ENCODE measurements around the gene MYCBP2. TPM values are rescaled to one million over a fixed set of nuclear protein-coding genes. Genes with fewer than 3 reads are reported as not detected.

MYCBP2 gene
- polyA plus RNA-seq, 1 of the 3 experiments (the other 2 are of a cell fraction), result 18.5 TPM

GRCh38 chr13:77267362-77267761 is 59.5 kb downstream of the MYCBP2 start:
- H3K36me3 ChIP-seq (replicated peaks in 1 of 2; ENCODE audit: control insufficient read depth in 1 of 2, insufficient read depth in 2 of 2, low read length in 1 of 2), result peaks cover 29 to 68% of the 10 kb centered on the region in 2 experiments
- peaks cover 9% of the 10 kb centered on the region for H3F3A ChIP-seq (replicated peaks; ENCODE audit: insufficient read depth)
- no peaks in the 10 kb centered on the region for H4K20me1 ChIP-seq (ENCODE audit: insufficient read depth)
- no peaks in the 10 kb centered on the region for H3K79me2 ChIP-seq (ENCODE audit: insufficient read depth)
- no peak overlapping the region for H3K9ac ChIP-seq
- H2AFZ ChIP-seq (ENCODE audit: low read depth), result no peak overlapping the region
- no peak overlapping the region; a peak in 1 of 4 replicates for H3K27ac ChIP-seq (ENCODE audit: low read depth in 2 of 2, low read length in 1 of 2)
- 65% methylated on average over 2 of the region's 2 CpGs for WGBS (ENCODE audit: low lambda C conversion rate)
- H3K27me3 ChIP-seq (ENCODE audit: insufficient read depth), result no peaks in the 10 kb centered on the region
- no peak overlapping the region for H3K4me3 ChIP-seq (ENCODE audit: low read depth in 2 of 2, low read length in 1 of 2)
- no peaks in the 10 kb centered on the region for H3K9me2 ChIP-seq
- no peak for DNase-seq
- CTCF ChIA-PET, result interaction anchor here (1.0 kb wide), 1 partner anchor 211 kb away, joined by 3 read pairs; no protein-coding TSS in a partner anchor
- no peak overlapping the region for H3K4me2 ChIP-seq
- POLR2A ChIA-PET, result no interaction called here
- no peaks in the 10 kb centered on the region; a peak in 1 of 4 replicates for H3K4me1 ChIP-seq (ENCODE audit: control insufficient read depth in 1 of 2, insufficient read depth in 2 of 2, low read depth in 1 of 2, low read length in 1 of 2)
- TF ChIP-seq JUND (IDR thresholded peaks at IDR 0.05), result no peak
- H3K9me3 ChIP-seq, result no peaks in the 10 kb centered on the region

DNA sequence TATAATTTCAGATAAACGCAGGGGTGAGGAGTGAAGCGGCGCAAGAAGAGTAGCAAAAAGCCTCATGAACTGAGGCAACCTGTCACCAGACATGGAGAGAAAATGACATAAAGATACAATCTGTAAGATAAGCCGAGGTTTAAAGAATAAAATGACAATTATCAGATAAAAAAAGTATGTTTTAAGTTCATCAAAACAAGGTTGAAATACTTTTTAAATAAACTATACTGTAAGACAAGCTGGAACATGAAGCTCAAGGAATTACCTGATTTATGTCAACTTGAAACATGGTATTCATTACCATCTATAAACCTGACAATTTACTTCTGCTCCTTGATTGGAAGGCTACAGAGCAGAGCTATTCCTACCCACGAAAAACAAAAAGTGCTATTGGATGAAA is 61.6 kb downstream of the MYCBP2 start:
- Histone ChIP-seq H2AFZ (ENCODE audit: low read depth) (no peak overlapping the region), H3K9me2 (no peaks in the 10 kb centered on the region), H3K36me3 (replicated peaks in 1 of 2; ENCODE audit: control insufficient read depth in 1 of 2, insufficient read depth in 2 of 2, low read length in 1 of 2) (peaks cover 40 to 76% of the 10 kb centered on the region in 2 experiments), H3K27me3 (ENCODE audit: insufficient read depth) (no peaks in the 10 kb centered on the region), H3K9me3 (no peaks in the 10 kb centered on the region), H3K9ac (no peak overlapping the region), H3K4me3 (ENCODE audit: low read depth in 2 of 2, low read length in 1 of 2) (no peak overlapping the region), H3K79me2 (ENCODE audit: insufficient read depth) (no peaks in the 10 kb centered on the region), H3F3A (replicated peaks; ENCODE audit: insufficient read depth) (peaks cover 4% of the 10 kb centered on the region), H3K4me1 (ENCODE audit: control insufficient read depth in 1 of 2, insufficient read depth in 2 of 2, low read depth in 1 of 2, low read length in 1 of 2) (no peaks in the 10 kb centered on the region; a peak in 1 of 4 replicates), H4K20me1 (ENCODE audit: insufficient read depth) (no peaks in the 10 kb centered on the region), H3K4me2 (no peak overlapping the region), H3K27ac (ENCODE audit: low read depth in 2 of 2, low read length in 1 of 2) (no peak overlapping the region; a peak in 1 of 4 replicates)
- TF ChIP-seq FOXM1 (IDR thresholded peaks at IDR 0.05; ENCODE audit: low read depth) (no peak), MAX (IDR thresholded peaks at IDR 0.05; ENCODE audit: low read depth) (no peak), EZH2phosphoT487 (IDR thresholded peaks at IDR 0.05; ENCODE audit: borderline replicate concordance, low read depth) (no peak), SIN3A (IDR thresholded peaks at IDR 0.05; ENCODE audit: borderline replicate concordance, low read depth, low read length) (no peak), CHD2 (IDR thresholded peaks at IDR 0.05; ENCODE audit: low read length, partially characterized antibody) (no peak), JUND (IDR thresholded peaks at IDR 0.05) (no peak), TEAD4 (IDR thresholded peaks at IDR 0.05; ENCODE audit: borderline replicate concordance, insufficient read depth) (no peak), GABPA (IDR thresholded peaks at IDR 0.05; ENCODE audit: low read depth) (no peak), RAD21 (IDR thresholded peaks at IDR 0.05; ENCODE audit: low read length) (no peak)
- ChIA-PET POLR2A (no interaction called here), CTCF (no interaction called here)
- no peak for DNase-seq
- 84% methylated on average over 5 of the region's 5 CpGs for WGBS (ENCODE audit: low lambda C conversion rate)

DNA sequence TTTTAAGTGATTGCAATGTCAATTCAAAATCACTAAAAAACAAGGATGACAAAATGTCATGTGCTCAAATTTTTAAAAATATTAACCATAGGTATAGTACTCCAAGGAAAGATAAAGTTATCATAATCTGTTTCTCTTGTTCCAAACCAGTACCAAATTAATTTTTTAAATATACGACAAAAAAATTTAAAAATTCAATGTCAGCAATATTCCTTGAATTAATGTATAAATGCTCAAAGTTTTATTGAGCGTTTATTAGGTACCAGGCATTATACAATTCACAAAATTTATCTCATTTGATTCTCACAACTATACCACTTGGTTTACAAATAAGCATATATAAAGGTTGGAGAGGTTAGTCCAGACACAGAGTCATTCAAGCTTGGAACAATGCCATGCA is 64.7 kb downstream of the MYCBP2 start:
- Histone ChIP-seq H3K9ac (no peak overlapping the region), H3K4me3 (ENCODE audit: low read depth in 2 of 2, low read length in 1 of 2) (no peak overlapping the region), H3K9me3 (no peaks in the 10 kb centered on the region), H3K9me2 (no peaks in the 10 kb centered on the region), H3K36me3 (replicated peaks in 1 of 2; ENCODE audit: control insufficient read depth in 1 of 2, insufficient read depth in 2 of 2, low read length in 1 of 2) (peaks cover 55 to 76% of the 10 kb centered on the region in 2 experiments), H2AFZ (ENCODE audit: low read depth) (no peak overlapping the region), H3K27ac (ENCODE audit: low read depth in 2 of 2, low read length in 1 of 2) (no peak overlapping the region), H3K4me1 (ENCODE audit: control insufficient read depth in 1 of 2, insufficient read depth in 2 of 2, low read depth in 1 of 2, low read length in 1 of 2) (no peaks in the 10 kb centered on the region; a peak in 1 of 4 replicates), H4K20me1 (ENCODE audit: insufficient read depth) (no peaks in the 10 kb centered on the region), H3K79me2 (ENCODE audit: insufficient read depth) (no peaks in the 10 kb centered on the region), H3K4me2 (no peak overlapping the region), H3K27me3 (ENCODE audit: insufficient read depth) (no peaks in the 10 kb centered on the region), H3F3A (replicated peaks; ENCODE audit: insufficient read depth) (no peaks in the 10 kb centered on the region)
- DNase-seq, result no peak
- 98% methylated on average over 2 of the region's 2 CpGs for WGBS (ENCODE audit: low lambda C conversion rate)
- POLR2A ChIA-PET, result no interaction called here
- TF ChIP-seq USF2 (IDR thresholded peaks at IDR 0.05; ENCODE audit: borderline replicate concordance, low read depth, low read length) (no peak), NFIC (IDR thresholded peaks at IDR 0.05; ENCODE audit: borderline replicate concordance) (no peak), EZH2phosphoT487 (IDR thresholded peaks at IDR 0.05; ENCODE audit: borderline replicate concordance, low read depth) (no peak), RAD21 (IDR thresholded peaks at IDR 0.05; ENCODE audit: low read length) (no peak), FOSL2 (IDR thresholded peaks at IDR 0.05; ENCODE audit: borderline replicate concordance, low read depth) (no peak), EP300 (IDR thresholded peaks at IDR 0.05; ENCODE audit: borderline replicate concordance in 1 of 2, low read depth in 1 of 2, low read length in 1 of 2) (no peak)
- CTCF ChIA-PET, result no interaction called here
